CD4-positive, alpha-beta T cell treated with Interleukin-1 beta for 1 hour (primary cell): ENCODE data around the gene SARM1.
"Not testable (repeated sequence)": the region's sequence is repeated elsewhere in the genome, so short reads cannot be mapped to it uniquely, and the experiment has no call there.

Source experiments
- DNase-seq, 2 donors: peaks; one replicate each; pipeline ENCODE4 v3.0.0-alpha.2; 2020 to 2022

Gene SARM1

DNA sequence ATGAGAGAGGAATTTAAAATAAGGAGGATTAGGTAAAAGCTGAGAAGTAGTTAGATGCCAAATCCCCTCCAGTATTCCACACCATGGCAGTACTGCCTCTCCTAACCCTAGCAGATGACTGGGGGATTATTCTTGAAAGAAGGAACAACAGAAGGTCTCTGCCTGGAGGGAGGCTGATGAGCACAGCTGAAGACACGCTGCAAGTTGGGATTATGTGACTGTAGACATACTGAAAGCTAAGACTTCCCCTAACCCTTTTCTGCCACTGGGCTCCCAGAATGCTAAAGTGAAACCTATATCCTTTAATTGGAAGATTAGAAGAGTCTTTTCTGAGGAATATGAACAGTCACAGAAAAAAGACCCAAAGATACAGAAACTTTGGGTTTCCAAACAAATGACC is 62.2 kb downstream of the SARM1 start:
- DNase-seq, result no peak

DNA sequence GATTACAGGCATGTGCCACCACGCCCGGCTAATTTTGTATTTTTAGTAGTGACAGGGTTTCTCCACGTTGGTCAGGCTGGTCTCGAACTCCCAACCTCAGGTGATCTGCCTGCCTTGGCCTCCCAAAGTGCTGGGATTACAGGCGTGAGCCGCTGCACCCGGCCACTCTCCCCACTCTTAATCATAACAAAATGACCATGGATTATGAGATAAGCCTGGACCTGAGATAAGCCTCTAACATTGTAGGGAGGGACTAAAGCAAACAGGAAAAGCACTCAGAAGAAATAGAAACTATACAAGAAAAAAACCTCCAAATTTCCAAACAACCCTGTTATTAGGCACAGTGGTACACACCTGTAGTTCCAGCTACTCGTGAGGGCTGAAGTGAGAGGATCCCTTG is 62.8 kb downstream of the SARM1 start:
- not testable (repeated sequence) for DNase-seq

DNA sequence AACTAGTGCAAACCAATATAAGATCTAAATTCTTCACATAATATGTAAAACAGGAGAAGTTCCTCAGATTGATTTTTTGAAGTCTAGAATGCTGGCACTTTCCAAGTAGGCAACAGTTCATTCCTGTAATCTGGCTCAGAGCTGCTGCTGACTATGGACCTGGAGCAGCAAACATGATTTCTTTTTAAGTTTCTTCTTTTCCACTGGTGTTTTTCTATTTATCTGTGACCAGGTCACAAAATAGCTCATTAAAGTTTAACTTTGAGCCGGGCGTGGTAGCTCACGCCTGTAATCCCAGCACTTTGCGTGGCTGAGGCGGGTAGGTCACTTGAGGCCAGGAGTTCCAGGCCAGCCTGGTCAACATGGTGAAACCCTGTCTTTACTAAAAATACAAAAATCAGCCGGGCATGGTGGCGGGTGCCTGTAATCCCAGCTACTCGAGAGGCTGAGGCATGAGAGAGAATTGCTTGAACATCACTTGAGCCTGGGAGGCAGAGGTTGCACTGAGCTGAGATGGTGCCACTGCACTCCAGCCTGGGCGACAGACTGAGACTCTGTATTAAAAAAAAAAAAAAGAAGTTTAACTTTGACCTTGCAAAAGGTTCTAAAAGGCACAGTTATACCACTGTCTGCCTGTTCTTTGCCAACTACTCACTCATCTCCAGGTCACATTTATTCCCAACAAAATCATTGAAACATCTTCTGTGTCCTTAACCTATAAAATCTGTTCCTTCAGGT is 72.6 kb downstream of the SARM1 start:
- DNase-seq, result no peak

DNA sequence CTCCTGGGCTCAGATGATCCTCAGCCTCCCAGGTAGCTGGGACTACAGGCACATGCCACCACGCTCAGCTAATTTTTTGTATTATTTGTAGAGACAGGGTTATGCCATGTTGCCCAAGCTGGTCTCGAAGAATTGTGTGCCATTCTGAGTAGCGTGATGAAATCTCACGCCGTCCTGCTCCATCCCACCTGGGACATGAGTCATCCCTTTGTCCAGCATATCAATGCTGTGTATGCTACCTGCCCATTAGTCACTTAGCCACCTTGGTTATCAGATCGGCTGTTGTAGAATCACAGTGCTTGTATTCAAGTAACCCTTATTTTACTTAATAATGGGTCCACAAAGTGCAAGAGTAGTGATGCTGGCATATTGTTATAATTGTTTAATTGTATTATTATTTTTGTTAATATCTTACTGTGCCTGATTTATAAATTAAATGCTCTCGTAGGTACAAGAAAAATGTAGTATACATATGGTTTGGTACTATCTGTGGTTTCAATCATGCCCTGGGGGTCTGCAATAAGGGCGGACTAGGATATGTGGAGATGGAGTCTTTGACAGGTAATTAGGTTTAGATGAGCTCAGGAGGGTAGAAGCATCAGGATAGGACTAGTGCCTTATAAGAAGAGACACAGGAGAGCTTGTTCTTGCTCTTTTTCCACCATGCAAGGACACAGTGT is 75.4 kb downstream of the SARM1 start:
- no peak for DNase-seq

DNA sequence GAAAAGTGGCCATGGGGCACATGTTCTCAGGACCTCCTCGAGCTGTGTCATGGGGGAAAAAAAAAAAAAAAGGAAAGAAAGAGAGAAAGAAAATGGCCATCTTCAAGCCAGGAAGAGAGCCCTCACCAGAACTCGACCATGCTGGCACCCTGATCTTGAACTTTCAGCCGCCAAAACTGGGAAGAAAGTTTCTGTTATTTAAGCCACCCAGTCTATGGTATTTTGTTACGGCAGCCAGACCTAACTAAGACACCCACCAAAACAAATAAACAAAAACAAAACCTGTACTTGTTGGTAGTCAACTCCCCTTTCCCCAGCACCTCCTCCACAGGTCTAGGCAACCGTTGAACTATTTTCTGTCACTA is 75.9 kb downstream of the SARM1 start:
- no peak for DNase-seq

DNA sequence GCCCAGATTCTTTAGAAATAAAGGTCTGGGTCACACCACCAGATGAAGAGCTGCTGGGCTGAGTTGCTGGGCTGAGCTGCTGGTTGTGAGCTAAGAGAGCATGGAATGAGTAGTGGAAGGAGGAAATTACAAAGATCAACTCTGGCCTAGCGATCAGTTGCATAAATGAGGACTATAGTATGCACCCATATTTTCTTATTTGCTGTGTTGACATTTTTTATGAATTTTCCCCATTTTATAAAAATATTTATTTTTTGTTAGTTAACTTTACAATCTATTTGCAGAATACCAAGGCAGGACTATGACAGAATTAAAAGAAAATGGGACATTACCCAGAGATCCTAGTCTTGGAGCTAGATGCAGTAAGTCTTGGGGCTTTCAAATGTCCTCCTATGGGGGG is 78.4 kb downstream of the SARM1 start:
- DNase-seq, result no peak
